ENCODE data around the gene PXN. TPM values are rescaled to one million over a fixed set of nuclear protein-coding genes. Genes with fewer than 3 reads are reported as not detected.
A peak's percentile ranks its signal among the peaks of the same experiment; 100 is the strongest.
"Not testable (repeated sequence)": the region's sequence is repeated elsewhere in the genome, so short reads cannot be mapped to it uniquely, and the experiment has no call there.

Gene PXN
- total and polyA plus RNA-seq, 8 donors = 20.9 to 59.0 (median 29.4) TPM

- H3K9me3 ChIP-seq = no peaks in the 10 kb centered on the region
- 80 to 87% methylated on average over 2 of the region's 2 CpGs for WGBS, 2 donors
- DNase-seq (no peak), FAIRE-seq (no peak), ATAC-seq (no peak)
- H3K4me3 ChIP-seq = no peak overlapping the region
- no peak for TF ChIP-seq CTCF (IDR thresholded peaks at IDR 0.05)
- intact Hi-C loops (cut with DNase I) = no loop called here
- H3K27ac ChIP-seq = no peak overlapping the region
- H3K36me3 ChIP-seq = no peaks in the 10 kb centered on the region
- peaks cover 10 to 20% (median 15%) of the 10 kb centered on the region in 3 donors for H3K4me1 ChIP-seq
- H3K27me3 ChIP-seq = no peaks in the 10 kb centered on the region
These were observed 25.6 kb downstream of the PXN start for GRCh38 chr12:120239776-120240494.

- 85 to 88% methylated on average over 12 of the region's 12 CpGs for WGBS, 2 donors
- peaks cover 10 to 28% (median 17%) of the 10 kb centered on the region in 3 donors for H3K4me1 ChIP-seq
- no peaks in the 10 kb centered on the region for H3K27me3 ChIP-seq
- no peak for FAIRE-seq
- no peaks in the 10 kb centered on the region for H3K9me3 ChIP-seq
- ATAC-seq = no peak
- DNase-seq = no peak
- intact Hi-C loops (cut with DNase I) = no loop called here
- no peak overlapping the region for H3K4me3 ChIP-seq
- no peak for TF ChIP-seq CTCF (IDR thresholded peaks at IDR 0.05)
- H3K36me3 ChIP-seq = no peaks in the 10 kb centered on the region
- no peak overlapping the region for H3K27ac ChIP-seq
These were observed 26.6 kb downstream of the PXN start for GRCh38 chr12:120238839-120239445.

DNA sequence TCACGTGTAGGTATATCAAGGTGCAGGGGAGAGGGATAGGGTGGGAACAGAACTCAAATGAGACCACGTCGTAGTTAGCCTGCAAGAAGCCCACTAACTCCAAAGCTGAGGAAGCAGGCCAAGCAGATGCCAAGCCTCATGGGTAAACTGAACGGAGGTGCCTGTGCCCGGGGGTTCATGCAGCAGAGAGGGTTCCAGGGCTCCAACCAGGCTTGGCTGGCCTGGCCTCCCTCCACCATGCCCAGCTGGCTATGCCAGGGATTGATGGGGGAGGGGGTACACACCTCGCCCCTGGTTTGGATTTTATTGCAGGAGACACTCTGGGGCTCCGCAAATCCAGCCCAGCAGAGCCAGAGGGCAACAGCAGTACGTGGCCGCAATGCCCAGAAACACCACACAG lies 27.3 kb downstream of the PXN start:
- Histone ChIP-seq H3K36me3 (no peaks in the 10 kb centered on the region), H3K9me3 (no peaks in the 10 kb centered on the region), H3K4me1 (peaks cover 10 to 34% (median 17%) of the 10 kb centered on the region in 3 donors), H3K27me3 (no peaks in the 10 kb centered on the region), H3K4me3 (no peak overlapping the region), H3K27ac (peak overlapping the region in 2 of 4 donors; percentile 1 to 33)
- ATAC-seq = no peak
- intact Hi-C loops (cut with DNase I) = no loop called here
- FAIRE-seq = no peak
- 83 to 87% methylated on average over 9 of the region's 9 CpGs for WGBS, 2 donors
- no peak for TF ChIP-seq CTCF (IDR thresholded peaks at IDR 0.05)
- DNase-seq = no peak

DNA sequence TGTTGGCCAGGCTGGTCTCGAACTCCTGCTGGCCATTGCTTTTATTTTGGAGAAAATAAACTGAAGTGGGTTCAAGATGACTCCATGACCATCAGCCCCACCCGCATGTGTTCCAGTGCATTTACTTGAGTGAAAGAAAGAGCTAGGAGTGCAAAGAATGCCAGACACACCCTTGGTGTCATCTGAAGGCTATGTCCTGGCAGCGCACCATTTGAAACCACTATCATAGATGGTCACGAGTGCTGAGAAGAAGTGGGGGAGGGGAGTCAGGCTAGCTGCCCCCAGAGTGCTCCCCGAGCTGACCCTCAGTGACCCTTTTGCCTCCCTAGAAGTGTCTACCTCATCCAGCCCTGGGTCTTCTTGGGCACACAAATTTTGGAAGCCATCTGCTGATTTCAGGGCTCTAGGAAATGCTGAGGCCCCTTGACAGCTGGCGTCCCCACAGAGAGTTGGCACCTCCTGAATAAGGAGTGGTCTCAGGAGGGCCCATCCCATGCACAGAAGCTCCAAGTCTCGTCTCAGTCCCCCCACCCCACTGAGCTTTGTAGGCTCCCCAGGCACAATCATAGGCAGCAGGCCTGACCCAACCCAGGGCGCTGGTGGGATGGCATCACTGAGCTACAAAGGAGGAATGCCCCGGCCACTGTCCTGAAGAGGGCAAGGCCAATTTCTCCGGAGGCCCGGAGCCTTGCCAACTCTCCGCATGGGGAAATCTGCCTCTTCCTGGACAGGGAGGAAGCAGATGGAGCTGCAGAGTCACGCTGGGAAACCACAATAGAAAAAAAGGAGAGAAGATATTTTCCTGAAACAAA lies 28.0 kb downstream of the PXN start:
- WGBS, 2 donors = 78% methylated on average over 13 of the region's 13 CpGs
- H3K9me3 ChIP-seq = no peaks in the 10 kb centered on the region
- H3K27me3 ChIP-seq = no peaks in the 10 kb centered on the region
- ATAC-seq = peak in 1 of 4 donors; percentile 21
- FAIRE-seq = no peak
- TF ChIP-seq CTCF (IDR thresholded peaks at IDR 0.05) = no peak
- intact Hi-C loops (cut with DNase I) = no loop called here
- peak in 1 of 6 donors; percentile 58 for DNase-seq
- peaks cover 13 to 40% (median 17%) of the 10 kb centered on the region in 3 donors for H3K4me1 ChIP-seq
- no peaks in the 10 kb centered on the region for H3K36me3 ChIP-seq
- peak overlapping the region in 2 of 4 donors; percentile 1 to 33 for H3K27ac ChIP-seq
- H3K4me3 ChIP-seq = no peak overlapping the region

DNA sequence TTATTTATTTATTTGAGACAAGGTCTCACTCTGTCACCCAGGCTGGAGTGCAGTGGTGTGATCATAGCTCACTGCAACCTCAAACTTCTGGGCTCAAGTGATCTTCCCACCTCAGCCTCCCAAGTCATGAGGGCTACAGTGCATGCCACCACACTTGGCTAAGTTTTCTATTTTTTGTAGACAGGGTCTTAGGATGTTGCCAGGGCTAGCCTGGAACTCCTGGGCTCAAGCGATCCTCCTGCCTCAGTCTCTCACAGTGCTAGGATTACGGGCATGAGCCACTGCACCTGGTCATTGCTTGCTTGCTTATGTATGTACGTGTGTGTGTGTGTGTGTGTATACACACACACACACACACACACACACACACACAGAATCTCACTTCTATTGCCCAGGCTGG lies 28.7 kb downstream of the PXN start:
- DNase-seq; H3K4me3 ChIP-seq; ATAC-seq; H3K36me3 ChIP-seq; H3K27me3 ChIP-seq; intact Hi-C loops (cut with DNase I); FAIRE-seq; H3K27ac ChIP-seq; H3K9me3 ChIP-seq: not testable (repeated sequence)
- 91 to 93% methylated on average over 3 of the region's 3 CpGs for WGBS, 2 donors
- peaks cover 21 to 48% (median 24%) of the 10 kb centered on the region in 3 donors for H3K4me1 ChIP-seq
